Spinal cord (tissue), 10 donors: ENCODE measurements around the gene ERBB4. TPM values are rescaled to one million over a fixed set of nuclear protein-coding genes. Genes with fewer than 3 reads are reported as not detected.

ENCODE experiments used
- DNase-seq, 6 donors: peaks; one replicate each; pipeline versions ENCODE4 v3.0.0 to v3.0.0-alpha.2; 2013 to 2015; ENCODE audit warnings: low spot score in 6 of 6, low read depth in 4 of 6
- H3K27ac ChIP-seq: one replicate; pipeline ENCODE4 v1.5.1; 2013; ENCODE audit warnings: low read depth, low read length, control low read depth
- H3K27me3 ChIP-seq: one replicate; pipeline ENCODE4 v1.6.1; 2013; ENCODE audit warnings: low read length; ENCODE audit not compliant: control insufficient read depth, insufficient read depth
- H3K36me3 ChIP-seq: one replicate; pipeline ENCODE4 v1.6.1; 2013; ENCODE audit warnings: low read length; ENCODE audit not compliant: control insufficient read depth, insufficient read depth
- H3K4me1 ChIP-seq: one replicate; pipeline ENCODE4 v1.6.1; 2013; ENCODE audit warnings: low read length; ENCODE audit not compliant: control insufficient read depth, insufficient read depth
- H3K4me3 ChIP-seq: one replicate; pipeline ENCODE4 v1.5.1; 2013; ENCODE audit warnings: low read depth, low read length, control low read depth
- H3K9me3 ChIP-seq: one replicate; pipeline ENCODE4 v1.6.1; 2013; ENCODE audit warnings: low read length; ENCODE audit not compliant: control insufficient read depth, insufficient read depth
- WGBS: methylation state at CpG from one replicate; pipeline ENCODE4 v1.1.5; 2013; ENCODE audit warnings: missing lambda C conversion rate; ENCODE audit not compliant: insufficient coverage; 5-methylcytosine and 5-hydroxymethylcytosine counted together
- polyA plus RNA-seq, 2 donors: library from polyadenylated mRNA; unstranded; fragments of 120-200 nt; gene quantifications; one replicate each; pipeline ENCODE4 v1.2.1, GENCODE V29; 2013; ENCODE audit not compliant: insufficient read length in 2 of 2
- total RNA-seq, 2 donors: library from RNA; depleted of rRNA in 1 of 2; stranded (reverse); fragments of 120-200 nt in 1 of 2; fragments of >200 nt in 1 of 2; gene quantifications; one replicate each; pipeline versions ENCODE4 v1.2.3 to v1.2.4, GENCODE V29; 2013 to 2014
- donor health status: healthy.

ERBB4 gene
- total and polyA plus RNA-seq, 4 donors = 14.4 to 41.7 (median 20.8) TPM

DNA sequence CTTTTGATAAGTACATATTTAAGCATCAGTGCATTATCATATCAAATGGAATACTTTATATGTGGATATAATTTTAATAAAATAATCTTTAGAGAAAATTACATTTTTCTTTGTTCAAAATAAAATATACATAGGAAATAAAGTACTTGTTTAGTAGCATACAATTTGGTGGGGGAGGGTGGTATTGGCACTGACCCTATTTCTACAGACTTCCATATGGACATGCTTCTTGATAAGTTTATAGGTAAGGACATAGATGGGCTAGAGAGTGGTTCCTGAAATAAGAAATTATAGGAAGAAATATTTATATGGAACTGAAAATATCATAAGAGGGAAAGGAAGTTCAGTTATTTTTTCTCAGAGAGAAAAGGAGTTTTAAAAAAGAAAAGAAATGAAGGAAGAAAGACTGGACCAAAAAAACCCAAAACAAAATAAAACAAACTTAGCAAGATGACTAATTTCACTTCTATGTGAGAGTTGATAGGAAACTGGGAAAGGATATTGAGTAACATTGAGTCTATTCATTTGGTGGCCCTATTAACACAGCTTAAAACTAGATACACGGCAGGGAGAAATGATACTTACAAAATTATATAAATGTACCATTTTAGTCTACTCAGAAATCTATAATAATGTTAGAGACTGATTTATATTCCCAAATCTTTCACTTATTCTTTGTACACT is 505.9 kb downstream of the ERBB4 start:
- H3K4me1 ChIP-seq = no peaks in the 10 kb centered on the region
- no CpG with 5 or more reads among the region's 1 CpG for WGBS
- H3K36me3 ChIP-seq = no peaks in the 10 kb centered on the region
- no peak overlapping the region for H3K4me3 ChIP-seq
- H3K9me3 ChIP-seq = no peaks in the 10 kb centered on the region
- H3K27me3 ChIP-seq = no peaks in the 10 kb centered on the region
- no peak for DNase-seq
- no peak overlapping the region for H3K27ac ChIP-seq

DNA sequence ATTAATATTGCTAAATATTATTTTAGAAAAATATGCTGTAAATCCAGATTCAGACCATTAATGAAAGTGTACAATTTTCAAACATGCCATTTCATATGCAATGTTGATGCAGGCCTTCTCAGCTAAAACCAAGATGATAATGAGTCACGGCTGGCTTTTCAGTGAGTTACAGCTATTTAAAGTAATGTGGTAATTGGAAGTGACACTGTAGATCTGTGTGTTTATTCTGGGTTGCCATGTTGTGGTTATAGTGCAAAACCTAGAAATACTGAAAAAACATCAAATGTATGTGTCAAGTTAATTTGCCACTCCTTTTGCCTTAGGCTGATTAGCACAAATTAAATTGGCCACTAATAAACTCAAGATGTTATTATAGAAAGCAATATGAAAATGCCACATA is 506.6 kb downstream of the ERBB4 start:
- Histone ChIP-seq H3K9me3 (no peaks in the 10 kb centered on the region), H3K27ac (no peak overlapping the region), H3K27me3 (no peaks in the 10 kb centered on the region), H3K36me3 (no peaks in the 10 kb centered on the region), H3K4me3 (no peak overlapping the region), H3K4me1 (no peaks in the 10 kb centered on the region)
- no peak for DNase-seq
- no CpG with 5 or more reads among the region's 1 CpG for WGBS

DNA sequence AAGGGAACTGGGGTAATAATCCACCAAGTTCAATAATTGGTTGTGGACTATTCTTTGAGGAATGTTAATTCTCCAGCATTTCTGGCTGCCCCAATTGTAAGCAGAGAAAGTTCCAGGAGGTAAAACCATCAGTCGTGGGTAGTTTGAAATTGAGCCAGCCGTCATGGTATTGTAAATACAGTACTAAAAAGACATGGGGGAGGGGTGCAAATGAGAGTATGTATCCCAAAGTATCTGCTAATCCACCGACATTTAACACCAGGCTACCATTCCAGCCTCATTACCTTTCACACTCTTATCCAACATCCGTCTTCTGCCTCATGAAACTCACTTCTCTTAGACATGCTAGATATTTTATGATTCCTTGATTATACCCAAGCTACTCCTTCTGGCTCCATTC is 507.9 kb downstream of the ERBB4 start:
- no peaks in the 10 kb centered on the region for H3K4me1 ChIP-seq
- H3K4me3 ChIP-seq = no peak overlapping the region
- WGBS = 85% methylated on average over 2 of the region's 4 CpGs
- H3K9me3 ChIP-seq = no peaks in the 10 kb centered on the region
- H3K27me3 ChIP-seq = no peaks in the 10 kb centered on the region
- H3K36me3 ChIP-seq = no peaks in the 10 kb centered on the region
- no peak for DNase-seq
- H3K27ac ChIP-seq = no peak overlapping the region

DNA sequence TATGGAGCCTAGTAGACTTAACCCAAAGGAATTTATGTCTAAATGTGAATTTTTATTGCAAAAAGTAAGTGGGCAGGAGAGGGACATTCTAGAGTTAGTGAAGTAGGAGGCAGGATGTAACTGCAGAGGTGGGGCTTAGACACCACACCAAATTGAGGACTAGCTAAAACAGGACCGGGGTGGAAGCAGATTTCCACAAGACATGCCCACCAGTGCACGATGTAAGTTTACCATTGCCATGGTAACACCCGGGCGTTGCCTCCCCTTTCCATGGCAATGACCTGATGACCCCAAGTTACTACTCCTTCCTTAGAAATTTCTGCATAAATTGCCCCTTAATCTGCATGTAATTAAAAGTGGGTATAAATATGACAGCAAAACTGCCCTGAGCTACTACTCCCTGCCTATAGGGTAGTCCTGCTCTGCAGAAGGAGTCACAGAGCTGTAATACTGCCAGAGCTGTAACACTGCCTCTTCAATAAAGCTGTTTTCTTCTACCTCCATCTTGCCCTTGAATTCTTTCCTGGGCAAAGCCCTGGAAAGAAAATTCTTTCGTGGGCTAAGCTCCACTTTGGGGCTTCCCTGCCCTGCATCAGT is 509.7 kb downstream of the ERBB4 start:
- no peak for DNase-seq
- Histone ChIP-seq H3K4me3 (no peak overlapping the region), H3K9me3 (no peaks in the 10 kb centered on the region), H3K36me3 (no peaks in the 10 kb centered on the region), H3K4me1 (no peaks in the 10 kb centered on the region), H3K27me3 (no peaks in the 10 kb centered on the region), H3K27ac (no peak overlapping the region)
- 25% methylated on average over 2 of the region's 5 CpGs for WGBS

DNA sequence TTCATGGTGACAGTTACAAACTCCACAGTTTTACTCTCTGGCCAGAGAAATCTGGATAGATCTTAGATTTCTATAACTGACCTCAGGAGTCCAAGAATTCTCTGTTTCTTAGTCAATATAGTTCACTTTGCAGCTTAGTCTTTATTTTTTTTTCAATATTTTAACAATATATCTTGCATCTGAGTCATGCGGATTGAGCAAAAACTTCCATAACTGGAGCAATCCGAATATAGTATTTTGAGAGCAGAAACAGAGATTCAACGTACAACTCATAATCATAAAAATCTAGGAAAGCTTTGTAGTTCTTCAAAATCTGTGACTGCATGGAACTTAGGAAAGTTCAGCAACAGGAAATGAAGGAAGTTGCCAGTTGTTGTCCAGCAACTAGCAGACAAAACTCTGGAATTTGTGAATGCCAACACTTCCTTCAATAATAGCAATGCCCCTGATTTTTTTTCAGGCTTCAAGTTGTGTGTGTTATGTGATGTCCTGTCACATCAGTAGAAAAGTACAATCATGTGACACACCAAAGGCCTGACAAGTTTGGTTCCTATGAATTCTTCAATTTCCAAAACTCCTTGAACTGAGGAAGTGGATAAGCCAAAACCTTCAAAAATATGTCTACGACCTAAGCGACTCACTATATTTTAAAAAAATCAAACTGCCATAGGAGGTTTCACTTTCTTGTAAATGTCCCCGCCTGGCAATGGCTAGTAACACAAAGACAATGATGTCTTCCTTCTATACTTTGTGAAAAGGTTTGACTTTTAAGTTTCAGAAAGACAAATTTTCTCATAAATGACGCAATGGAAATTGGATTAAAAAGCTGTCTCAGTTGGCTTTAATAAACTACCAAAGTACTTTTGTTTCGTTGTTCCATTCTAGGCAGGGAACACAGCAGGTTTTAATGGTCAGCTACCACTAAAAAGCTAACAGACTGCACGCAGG is 510.6 kb downstream of the ERBB4 start:
- no peaks in the 10 kb centered on the region for H3K4me1 ChIP-seq
- no peak overlapping the region for H3K4me3 ChIP-seq
- H3K36me3 ChIP-seq = no peaks in the 10 kb centered on the region
- H3K27ac ChIP-seq = no peak overlapping the region
- no peaks in the 10 kb centered on the region for H3K27me3 ChIP-seq
- DNase-seq = no peak
- WGBS = 39% methylated on average over 2 of the region's 9 CpGs
- no peaks in the 10 kb centered on the region for H3K9me3 ChIP-seq

DNA sequence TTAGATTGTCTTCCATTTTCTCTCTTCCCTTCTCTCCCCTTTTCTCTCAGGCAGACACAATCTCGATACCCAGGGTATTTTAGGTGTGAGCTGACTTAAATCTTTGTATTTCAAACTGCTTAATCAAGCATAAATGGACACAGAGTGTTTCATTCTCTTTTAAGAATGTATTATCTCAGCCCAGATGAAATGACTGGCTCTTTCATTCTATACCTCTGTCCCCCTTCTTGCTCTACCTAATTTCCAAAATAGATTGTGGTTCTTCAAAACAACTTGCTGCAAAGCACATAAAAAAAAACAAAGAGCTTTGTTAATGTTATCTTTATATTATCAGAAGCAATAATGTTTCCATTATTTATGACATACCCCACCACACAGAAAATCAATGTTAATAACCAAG is 514.6 kb downstream of the ERBB4 start:
- no peak overlapping the region for H3K27ac ChIP-seq
- H3K4me3 ChIP-seq = no peak overlapping the region
- H3K36me3 ChIP-seq = no peaks in the 10 kb centered on the region
- no peaks in the 10 kb centered on the region for H3K27me3 ChIP-seq
- H3K4me1 ChIP-seq = no peaks in the 10 kb centered on the region
- WGBS = no CpG with 5 or more reads among the region's 1 CpG
- no peak for DNase-seq
- no peaks in the 10 kb centered on the region for H3K9me3 ChIP-seq

DNA sequence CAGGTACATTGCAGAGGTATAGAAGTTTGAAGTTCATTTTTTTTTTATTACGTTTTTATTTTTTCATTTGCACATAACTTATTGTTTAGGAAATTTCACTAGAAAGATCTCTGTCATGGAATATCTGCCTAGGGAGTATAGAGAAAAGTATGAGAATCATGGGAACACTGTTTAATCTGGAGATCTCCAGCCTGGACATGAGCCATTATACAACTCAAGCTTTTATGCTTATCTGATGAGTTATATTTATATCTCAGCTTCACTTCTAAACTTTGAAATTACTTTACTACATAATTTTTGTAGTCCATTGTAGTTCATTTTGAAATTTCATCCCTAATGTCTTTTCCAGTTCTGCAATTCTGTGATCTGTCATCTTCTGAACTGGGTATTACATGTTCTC is 515.6 kb downstream of the ERBB4 start:
- H3K27ac ChIP-seq = no peak overlapping the region
- WGBS = no CpG with 5 or more reads among the region's 1 CpG
- no peak overlapping the region for H3K4me3 ChIP-seq
- DNase-seq = no peak
- no peaks in the 10 kb centered on the region for H3K4me1 ChIP-seq
- no peaks in the 10 kb centered on the region for H3K36me3 ChIP-seq
- no peaks in the 10 kb centered on the region for H3K27me3 ChIP-seq
- no peaks in the 10 kb centered on the region for H3K9me3 ChIP-seq

DNA sequence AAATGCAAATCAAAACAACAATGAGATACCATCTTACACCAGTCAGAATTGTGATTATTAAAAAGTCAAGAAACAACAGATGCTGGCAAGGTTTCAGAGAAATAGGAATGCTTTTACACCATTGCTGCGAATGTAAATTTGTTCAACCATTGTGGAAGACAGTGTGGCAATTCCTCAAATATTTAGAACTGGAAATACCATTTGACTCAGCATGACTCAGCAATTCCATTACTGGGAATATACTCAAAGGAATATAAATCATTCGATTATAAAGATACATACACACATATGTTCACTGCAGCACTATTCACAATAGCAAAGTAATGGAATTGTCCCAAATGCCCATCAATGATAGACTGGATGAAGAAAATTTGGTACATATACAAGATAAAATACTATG is 516.7 kb downstream of the ERBB4 start:
- Histone ChIP-seq H3K4me3 (no peak overlapping the region), H3K4me1 (no peaks in the 10 kb centered on the region), H3K36me3 (no peaks in the 10 kb centered on the region), H3K9me3 (no peaks in the 10 kb centered on the region), H3K27me3 (no peaks in the 10 kb centered on the region), H3K27ac (no peak overlapping the region)
- no peak for DNase-seq
- no CpG with 5 or more reads among the region's 2 CpGs for WGBS

DNA sequence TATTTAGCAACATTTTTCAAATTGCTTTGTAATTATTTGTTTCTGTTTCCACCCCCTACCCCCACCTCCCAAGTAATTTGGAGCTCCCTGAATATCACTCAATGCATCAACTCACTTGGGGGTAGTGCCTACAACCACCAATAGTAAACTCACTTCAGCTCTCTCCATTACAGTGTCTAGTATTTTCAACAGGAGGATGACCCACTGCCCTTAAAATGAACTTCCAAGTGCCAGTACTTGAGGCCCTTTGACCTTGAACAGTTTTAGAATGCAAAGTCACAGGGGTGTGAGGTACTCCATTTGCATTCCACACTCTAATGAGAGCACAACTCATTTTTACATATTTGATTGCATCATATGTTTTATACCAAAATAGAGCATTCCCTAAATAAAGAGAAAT is 523.0 kb downstream of the ERBB4 start:
- H3K4me3 ChIP-seq = no peak overlapping the region
- no peak for DNase-seq
- no peaks in the 10 kb centered on the region for H3K4me1 ChIP-seq
- no peaks in the 10 kb centered on the region for H3K27me3 ChIP-seq
- no peaks in the 10 kb centered on the region for H3K36me3 ChIP-seq
- no peaks in the 10 kb centered on the region for H3K9me3 ChIP-seq
- no peak overlapping the region for H3K27ac ChIP-seq
